Measurements from ENCODE around the gene TC2N. TPM values are rescaled to one million over a fixed set of nuclear protein-coding genes. Genes with fewer than 3 reads are reported as not detected.

Gene TC2N
- total RNA-seq, 1 donor from 2014 or later = 0.35 TPM

GRCh38 chr14:91879196-91879595, 11.9 kb upstream of the TC2N start:
- Mint-ChIP-seq H3K9me3 (ENCODE audit: unreplicated experiment) (no peaks in the 10 kb centered on the region), H3K27me3 (ENCODE audit: unreplicated experiment) (no peaks in the 10 kb centered on the region), H3K4me3 (ENCODE audit: unreplicated experiment) (no peak overlapping the region), H3K36me3 (ENCODE audit: unreplicated experiment) (peaks cover 29% of the 10 kb centered on the region), H3K27ac (ENCODE audit: unreplicated experiment) (no peak overlapping the region), H3K4me1 (ENCODE audit: unreplicated experiment) (no peaks in the 10 kb centered on the region)
- TF ChIP-seq, protein P1, sequence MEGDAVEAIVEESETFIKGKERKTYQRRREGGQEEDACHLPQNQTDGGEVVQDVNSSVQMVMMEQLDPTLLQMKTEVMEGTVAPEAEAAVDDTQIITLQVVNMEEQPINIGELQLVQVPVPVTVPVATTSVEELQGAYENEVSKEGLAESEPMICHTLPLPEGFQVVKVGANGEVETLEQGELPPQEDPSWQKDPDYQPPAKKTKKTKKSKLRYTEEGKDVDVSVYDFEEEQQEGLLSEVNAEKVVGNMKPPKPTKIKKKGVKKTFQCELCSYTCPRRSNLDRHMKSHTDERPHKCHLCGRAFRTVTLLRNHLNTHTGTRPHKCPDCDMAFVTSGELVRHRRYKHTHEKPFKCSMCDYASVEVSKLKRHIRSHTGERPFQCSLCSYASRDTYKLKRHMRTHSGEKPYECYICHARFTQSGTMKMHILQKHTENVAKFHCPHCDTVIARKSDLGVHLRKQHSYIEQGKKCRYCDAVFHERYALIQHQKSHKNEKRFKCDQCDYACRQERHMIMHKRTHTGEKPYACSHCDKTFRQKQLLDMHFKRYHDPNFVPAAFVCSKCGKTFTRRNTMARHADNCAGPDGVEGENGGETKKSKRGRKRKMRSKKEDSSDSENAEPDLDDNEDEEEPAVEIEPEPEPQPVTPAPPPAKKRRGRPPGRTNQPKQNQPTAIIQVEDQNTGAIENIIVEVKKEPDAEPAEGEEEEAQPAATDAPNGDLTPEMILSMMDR (IDR thresholded peaks at IDR 0.05) = no peak
- no peak for DNase-seq (ENCODE audit: extremely low spot score, unreplicated experiment)

GRCh38 chr14:91878274-91878673, 10.9 kb upstream of the TC2N start:
- Mint-ChIP-seq H3K4me1 (ENCODE audit: unreplicated experiment) (no peaks in the 10 kb centered on the region), H3K27me3 (ENCODE audit: unreplicated experiment) (no peaks in the 10 kb centered on the region), H3K9me3 (ENCODE audit: unreplicated experiment) (no peaks in the 10 kb centered on the region), H3K27ac (ENCODE audit: unreplicated experiment) (no peak overlapping the region), H3K36me3 (ENCODE audit: unreplicated experiment) (peaks cover 33% of the 10 kb centered on the region), H3K4me3 (ENCODE audit: unreplicated experiment) (no peak overlapping the region)
- TF ChIP-seq, protein P1 (IDR thresholded peaks at IDR 0.05) = no peak
- no peak for DNase-seq (ENCODE audit: extremely low spot score, unreplicated experiment)

- Mint-ChIP-seq H3K36me3 (ENCODE audit: unreplicated experiment) (peaks cover 37% of the 10 kb centered on the region), H3K4me3 (ENCODE audit: unreplicated experiment) (no peak overlapping the region), H3K9me3 (ENCODE audit: unreplicated experiment) (no peaks in the 10 kb centered on the region), H3K27ac (ENCODE audit: unreplicated experiment) (no peak overlapping the region), H3K4me1 (ENCODE audit: unreplicated experiment) (peaks cover 2% of the 10 kb centered on the region), H3K27me3 (ENCODE audit: unreplicated experiment) (no peaks in the 10 kb centered on the region)
- DNase-seq (ENCODE audit: extremely low spot score, unreplicated experiment) = no peak
- TF ChIP-seq, protein P1 (IDR thresholded peaks at IDR 0.05) = no peak
Measured at GRCh38 chr14:91877376-91877915, 10.1 kb upstream of the TC2N start.

GRCh38 chr14:91876492-91876891, 9.2 kb upstream of the TC2N start:
- Mint-ChIP-seq H3K4me3 (ENCODE audit: unreplicated experiment) (no peak overlapping the region), H3K4me1 (ENCODE audit: unreplicated experiment) (peaks cover 7% of the 10 kb centered on the region), H3K36me3 (ENCODE audit: unreplicated experiment) (peaks cover 37% of the 10 kb centered on the region), H3K9me3 (ENCODE audit: unreplicated experiment) (no peaks in the 10 kb centered on the region), H3K27ac (ENCODE audit: unreplicated experiment) (no peak overlapping the region), H3K27me3 (ENCODE audit: unreplicated experiment) (no peaks in the 10 kb centered on the region)
- no peak for DNase-seq (ENCODE audit: extremely low spot score, unreplicated experiment)
- TF ChIP-seq, protein P1 (IDR thresholded peaks at IDR 0.05) = no peak

DNA sequence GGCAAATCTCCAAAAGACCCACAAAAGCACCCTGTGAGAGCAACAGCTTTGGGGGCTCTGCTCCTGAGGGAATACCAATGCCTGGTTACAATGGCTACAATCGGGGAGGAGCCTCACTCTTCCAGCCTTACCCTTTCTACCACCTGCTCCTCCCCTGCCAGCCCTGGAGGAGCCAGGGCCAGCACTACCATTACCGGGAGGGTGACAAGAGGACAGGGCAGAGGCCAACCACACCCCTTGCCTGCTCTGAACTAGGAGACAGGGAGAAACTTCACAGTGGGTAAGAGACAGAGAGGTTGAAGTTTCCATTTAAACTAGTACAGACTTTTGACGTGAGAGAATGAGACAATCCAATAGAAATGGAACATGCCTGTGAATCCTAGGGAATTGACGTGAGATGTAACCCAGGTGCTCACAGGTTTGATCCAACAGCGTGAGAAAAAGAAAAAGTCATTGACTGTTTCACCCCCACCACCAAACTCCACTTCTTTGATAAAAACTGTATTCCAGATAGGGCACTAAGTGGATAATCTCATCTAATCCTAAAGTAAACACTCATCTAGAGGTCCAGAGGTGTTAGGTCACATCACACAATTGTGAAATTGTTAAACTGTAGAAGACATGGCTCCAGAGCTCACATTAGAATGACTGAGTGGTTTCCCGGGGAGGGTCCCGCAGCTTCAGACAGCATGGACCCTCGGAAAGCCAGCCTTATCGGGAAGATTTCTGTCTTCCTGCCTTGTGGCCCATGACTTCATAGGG, 8.4 kb upstream of the TC2N start:
- TF ChIP-seq, protein P1 (IDR thresholded peaks at IDR 0.05) = no peak
- DNase-seq (ENCODE audit: extremely low spot score, unreplicated experiment) = no peak

More for the DNA sequence above, 8.4 kb upstream of the TC2N start:
- Mint-ChIP-seq H3K9me3 (ENCODE audit: unreplicated experiment) (no peaks in the 10 kb centered on the region), H3K4me3 (ENCODE audit: unreplicated experiment) (no peak overlapping the region), H3K27ac (ENCODE audit: unreplicated experiment) (no peak overlapping the region), H3K4me1 (ENCODE audit: unreplicated experiment) (peaks cover 9% of the 10 kb centered on the region), H3K27me3 (ENCODE audit: unreplicated experiment) (no peaks in the 10 kb centered on the region), H3K36me3 (ENCODE audit: unreplicated experiment) (peaks cover 37% of the 10 kb centered on the region)
